ENCODE results near the gene KCNH5. TPM values are rescaled to one million over a fixed set of nuclear protein-coding genes. Genes with fewer than 3 reads are reported as not detected.

The KCNH5 gene
- total RNA-seq, 2 donors from 2014 or later: 0.06 TPM; not detected in 1

GRCh38 chr14:62658631-62659030 lies 386.6 kb downstream of the KCNH5 start:
- DNase-seq: no peak
- ATAC-seq: no peak
- intact Hi-C loops (cut with DNase I, micrococcal nuclease): no loop called here

DNA sequence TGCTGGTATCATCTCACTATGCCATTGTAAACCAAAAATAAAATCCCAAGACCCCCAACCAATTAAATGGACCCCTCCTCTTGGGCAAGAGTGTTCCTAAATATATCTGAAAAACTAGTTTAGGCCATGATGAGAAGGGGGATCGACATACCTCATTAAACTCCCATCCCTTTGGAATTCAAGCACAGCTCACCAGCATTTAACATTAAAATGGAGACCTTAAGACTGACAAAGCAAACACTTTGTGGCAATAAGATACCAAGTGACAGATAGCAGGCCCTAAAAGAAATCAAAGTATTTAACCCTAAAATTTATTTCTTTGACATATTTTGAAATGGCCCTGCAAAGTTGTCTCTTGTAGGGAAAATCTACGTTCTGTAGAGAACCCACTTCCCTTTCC lies 387.9 kb downstream of the KCNH5 start:
- intact Hi-C loops (cut with DNase I, micrococcal nuclease): no loop called here
- ATAC-seq (no peak), DNase-seq (no peak)

DNA sequence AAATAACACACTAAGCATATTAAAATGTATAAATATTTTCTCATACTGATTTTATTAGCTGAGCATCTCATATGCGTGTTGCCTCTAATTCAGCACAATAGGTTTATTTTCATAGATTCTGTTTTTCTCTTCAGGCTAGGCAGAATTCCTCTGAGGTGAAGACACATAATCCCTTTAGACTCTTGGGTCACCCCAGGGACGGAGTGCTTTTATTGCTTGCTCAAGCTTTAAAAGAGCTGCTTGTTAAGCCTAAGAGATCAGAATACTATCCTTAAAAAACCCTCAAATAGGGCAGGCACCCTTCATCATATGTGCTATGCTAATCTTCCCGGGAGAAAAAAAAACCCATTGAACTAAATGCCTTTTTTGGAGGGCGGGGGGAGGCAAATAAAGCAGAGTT lies 390.1 kb downstream of the KCNH5 start:
- intact Hi-C loops (cut with DNase I, micrococcal nuclease): no loop called here
- DNase-seq: no peak
- no peak for ATAC-seq

DNA sequence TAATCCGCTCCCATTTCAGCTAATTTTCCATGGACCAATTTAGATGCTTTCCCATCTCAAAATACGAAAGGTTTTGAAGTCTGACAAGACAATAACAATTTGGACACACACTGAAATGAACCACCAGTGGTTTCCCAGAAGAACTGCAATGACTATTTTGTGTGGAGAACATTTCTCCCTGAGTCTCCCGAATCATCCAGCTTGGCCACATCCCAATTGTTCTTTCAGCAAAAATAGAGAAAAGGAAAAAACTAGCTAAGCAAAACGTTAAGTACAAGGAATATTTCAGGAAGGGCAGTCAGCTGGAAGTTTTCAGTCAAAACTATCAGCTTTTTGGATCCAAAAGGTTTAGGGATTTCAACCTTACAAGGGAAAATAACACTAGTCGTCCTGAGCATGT lies 390.6 kb downstream of the KCNH5 start:
- no peak for DNase-seq
- ATAC-seq: no peak

More for the DNA sequence above, 390.6 kb downstream of the KCNH5 start:
- intact Hi-C loops (cut with DNase I, micrococcal nuclease): no loop called here

Other genes with a start within 250 kb of the KCNH5 start
- gene RHOJ, start 159.0 kb upstream of the KCNH5 start, total RNA-seq: 1 to 10 TPM; 4.8 to 5.1 TPM

All from left colon (tissue), 2 donors.